Lower leg skin (tissue), 3 donors: ENCODE data around the gene METTL26.

Experiments used
- POLR2A ChIP-seq, 2 donors: fragments of 450-650 bp; IDR thresholded peaks; one replicate each; pipeline ENCODE4 v1.6.1; 2016 to 2017; ENCODE audit warnings: antibody characterized with exemption in 2 of 2, mild to moderate bottlenecking in 1 of 2, moderate library complexity in 1 of 2
- TF ChIP-seq, protein P1 (sequence below), 3 donors: fragments of 450-650 bp; IDR thresholded peaks; one replicate each; pipeline ENCODE4 v1.5.1; 2016; ENCODE audit warnings: antibody characterized with exemption in 3 of 3, mild to moderate bottlenecking in 3 of 3, moderate library complexity in 2 of 3

DNA sequence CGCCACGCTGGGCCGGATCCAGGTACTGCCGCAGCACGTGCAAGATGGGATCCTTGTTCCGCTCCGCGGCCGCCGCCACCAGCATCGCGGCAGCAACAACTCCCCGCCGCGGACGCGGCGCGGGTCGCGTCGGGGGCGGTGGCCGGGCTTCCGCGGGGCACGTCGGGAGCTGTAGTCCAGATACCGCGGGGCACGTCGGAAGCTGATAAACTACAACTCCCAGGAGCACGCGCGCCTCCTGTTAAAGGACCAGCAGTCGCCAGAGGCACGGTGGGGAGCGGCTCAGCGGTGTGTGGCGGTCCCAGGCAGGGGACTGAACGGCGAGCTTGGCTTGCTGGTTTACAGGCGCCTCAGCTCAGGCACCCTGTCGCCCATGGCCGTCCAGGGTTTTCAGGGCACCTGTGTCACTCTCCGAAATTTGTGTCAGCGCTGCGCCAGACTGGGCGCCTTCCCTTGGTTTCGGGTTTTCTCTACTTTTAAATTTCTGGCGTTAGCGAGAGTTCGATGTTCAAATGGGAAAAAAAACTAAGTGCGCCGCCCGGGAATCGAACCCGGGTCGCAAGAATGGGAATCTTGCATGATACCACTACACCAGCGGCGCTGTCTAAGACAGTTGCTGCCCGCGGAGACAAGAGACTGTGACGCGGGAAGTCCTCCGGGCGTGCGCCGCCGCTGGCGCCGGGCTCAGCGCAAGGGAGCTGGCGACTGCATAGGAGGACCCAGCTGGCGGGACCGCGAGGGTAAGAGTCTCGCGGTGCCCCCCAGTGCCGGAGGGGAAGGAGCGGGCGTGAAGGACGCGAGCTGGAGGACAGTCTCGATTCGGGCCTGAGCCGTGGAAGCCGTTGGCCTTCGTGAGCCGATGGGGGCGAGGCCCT lies at the start of gene METTL26:
- TF ChIP-seq, protein P1, sequence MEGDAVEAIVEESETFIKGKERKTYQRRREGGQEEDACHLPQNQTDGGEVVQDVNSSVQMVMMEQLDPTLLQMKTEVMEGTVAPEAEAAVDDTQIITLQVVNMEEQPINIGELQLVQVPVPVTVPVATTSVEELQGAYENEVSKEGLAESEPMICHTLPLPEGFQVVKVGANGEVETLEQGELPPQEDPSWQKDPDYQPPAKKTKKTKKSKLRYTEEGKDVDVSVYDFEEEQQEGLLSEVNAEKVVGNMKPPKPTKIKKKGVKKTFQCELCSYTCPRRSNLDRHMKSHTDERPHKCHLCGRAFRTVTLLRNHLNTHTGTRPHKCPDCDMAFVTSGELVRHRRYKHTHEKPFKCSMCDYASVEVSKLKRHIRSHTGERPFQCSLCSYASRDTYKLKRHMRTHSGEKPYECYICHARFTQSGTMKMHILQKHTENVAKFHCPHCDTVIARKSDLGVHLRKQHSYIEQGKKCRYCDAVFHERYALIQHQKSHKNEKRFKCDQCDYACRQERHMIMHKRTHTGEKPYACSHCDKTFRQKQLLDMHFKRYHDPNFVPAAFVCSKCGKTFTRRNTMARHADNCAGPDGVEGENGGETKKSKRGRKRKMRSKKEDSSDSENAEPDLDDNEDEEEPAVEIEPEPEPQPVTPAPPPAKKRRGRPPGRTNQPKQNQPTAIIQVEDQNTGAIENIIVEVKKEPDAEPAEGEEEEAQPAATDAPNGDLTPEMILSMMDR (IDR thresholded peaks at IDR 0.05): no peak
- TF ChIP-seq POLR2A (IDR thresholded peaks at IDR 0.05): no peak
